Amniotic stem cell (primary cell): ENCODE data around the gene PTTG2.
A peak's percentile ranks its signal among the peaks of the same experiment; 100 is the strongest.
"Not testable (repeated sequence)": the region's sequence is repeated elsewhere in the genome, so short reads cannot be mapped to it uniquely, and the experiment has no call there.

Experiments used
- DNase-seq: peaks from one replicate; lab custom pipeline; 2025; lab: John Stamatoyannopoulos, UW

The PTTG2 gene

GRCh38 chr4:37956941-37957340 is 3.3 kb upstream of the PTTG2 start:
- no peak for DNase-seq

GRCh38 chr4:37958932-37959331 is 1.3 kb upstream of the PTTG2 start:
- DNase-seq, result no peak

- no peak for DNase-seq
These were observed 667 bp downstream of the PTTG2 start for GRCh38 chr4:37960679-37961450.

- DNase-seq, result no peak
These were observed 4.7 kb downstream of the PTTG2 start for GRCh38 chr4:37964734-37965457.

- DNase-seq, result no peak
These were observed 5.8 kb downstream of the PTTG2 start for GRCh38 chr4:37966044-37966443.

- no peak for DNase-seq
These were observed 7.5 kb downstream of the PTTG2 start for GRCh38 chr4:37967736-37968135.

- no peak for DNase-seq
These were observed 8.5 kb downstream of the PTTG2 start for GRCh38 chr4:37968747-37969146.

GRCh38 chr4:37970702-37971101 is 10.5 kb downstream of the PTTG2 start:
- DNase-seq, result no peak

- no peak for DNase-seq
These were observed 11.0 kb downstream of the PTTG2 start for GRCh38 chr4:37971202-37971601.

GRCh38 chr4:37973441-37973840 is 13.2 kb downstream of the PTTG2 start:
- no peak for DNase-seq

- not testable (repeated sequence) for DNase-seq
These were observed 15.2 kb downstream of the PTTG2 start for GRCh38 chr4:37975321-37975822.

GRCh38 chr4:37976507-37976906 is 16.3 kb downstream of the PTTG2 start:
- no peak for DNase-seq

GRCh38 chr4:37976991-37977470 is 16.8 kb downstream of the PTTG2 start:
- no peak for DNase-seq

- peak; percentile 35 for DNase-seq
These were observed 17.5 kb downstream of the PTTG2 start for GRCh38 chr4:37977471-37978247.

- DNase-seq, result no peak
These were observed 18.2 kb downstream of the PTTG2 start for GRCh38 chr4:37978248-37978924.

- no peak for DNase-seq
These were observed 20.0 kb downstream of the PTTG2 start for GRCh38 chr4:37980246-37980645.

GRCh38 chr4:37981425-37981824 is 21.2 kb downstream of the PTTG2 start:
- no peak for DNase-seq

- no peak for DNase-seq
These were observed 21.9 kb downstream of the PTTG2 start for GRCh38 chr4:37981844-37982720.

- no peak for DNase-seq
These were observed 22.5 kb downstream of the PTTG2 start for GRCh38 chr4:37982736-37983135.

GRCh38 chr4:37983951-37984350 is 23.8 kb downstream of the PTTG2 start:
- DNase-seq, result no peak
